NCI-H460 (cell line): Measurements from ENCODE around the gene OR5B21. TPM values are rescaled to one million over a fixed set of nuclear protein-coding genes. Genes with fewer than 3 reads are reported as not detected.

Source experiments
- DNase-seq: peaks from one replicate; pipeline ENCODE4 v3.0.0-alpha.2; 2016; ENCODE audit warnings: low read depth; ENCODE audit errors: extremely low read depth
- polyA plus RNA-seq: library from polyadenylated mRNA; depleted of rRNA; stranded (reverse); fragments of >200 nt; gene quantifications from 2 replicates; pipeline ENCODE4 v1.2.3, GENCODE V29; 2014; cell fraction: nucleus; rRNA removed
- total RNA-seq: library from RNA; depleted of rRNA; stranded (reverse); fragments of >200 nt; shearing (Covaris generic); gene quantifications from 2 replicates; pipeline ENCODE4 v1.2.3, GENCODE V29; 2014; rRNA removed

OR5B21 gene
- not detected in 2 replicates for total RNA-seq
- not detected in 2 replicates for polyA plus RNA-seq

GRCh38 chr11:58508005-58508404, at the start of gene OR5B21:
TSS of gene OR5B21 (minus strand) at chr11:58508105. CDS start at chr11:58508105, 0 bp downstream.
- DNase-seq = no peak

GRCh38 chr11:58549644-58550043, 41.7 kb upstream of the OR5B21 start:
- DNase-seq = no peak

- DNase-seq = no peak
These were observed 38.9 kb upstream of the OR5B21 start for GRCh38 chr11:58546841-58547240.

- DNase-seq = no peak
These were observed 24.0 kb upstream of the OR5B21 start for GRCh38 chr11:58531865-58532341.

- no peak for DNase-seq
These were observed 22.3 kb upstream of the OR5B21 start for GRCh38 chr11:58530236-58530635.

GRCh38 chr11:58527429-58527828, 19.5 kb upstream of the OR5B21 start:
- DNase-seq = no peak

- DNase-seq = no peak
These were observed 18.8 kb upstream of the OR5B21 start for GRCh38 chr11:58526721-58527120.

GRCh38 chr11:58525037-58525614, 17.2 kb upstream of the OR5B21 start:
- peak; percentile 18 for DNase-seq

- peak; percentile 63 for DNase-seq
These were observed 16.5 kb upstream of the OR5B21 start for GRCh38 chr11:58524232-58525036.

- peak; percentile 48 for DNase-seq
These were observed 6.0 kb upstream of the OR5B21 start for GRCh38 chr11:58513747-58514367.

GRCh38 chr11:58511636-58512035, 3.7 kb upstream of the OR5B21 start:
- DNase-seq = no peak

- DNase-seq = no peak
These were observed 1.8 kb upstream of the OR5B21 start for GRCh38 chr11:58509748-58510147.

GRCh38 chr11:58508814-58509213, 909 bp upstream of the OR5B21 start:
- no peak for DNase-seq

GRCh38 chr11:58507355-58507754, 550 bp downstream of the OR5B21 start:
- DNase-seq = no peak

- no peak for DNase-seq
These were observed 970 bp downstream of the OR5B21 start for GRCh38 chr11:58506935-58507334.

GRCh38 chr11:58505849-58506248, 2.1 kb downstream of the OR5B21 start:
- no peak for DNase-seq

GRCh38 chr11:58504232-58504631, 3.7 kb downstream of the OR5B21 start:
- no peak for DNase-seq

- DNase-seq = no peak
These were observed 4.5 kb downstream of the OR5B21 start for GRCh38 chr11:58503361-58503856.

- DNase-seq = no peak
These were observed 5.9 kb downstream of the OR5B21 start for GRCh38 chr11:58502004-58502403.

GRCh38 chr11:58498464-58498863, 9.4 kb downstream of the OR5B21 start:
- no peak for DNase-seq

- no peak for DNase-seq
These were observed 10.0 kb downstream of the OR5B21 start for GRCh38 chr11:58497951-58498350.
